Stomach (tissue), 4 donors: Measurements from ENCODE around the gene BRF1.

Experiments
- POLR2AphosphoS5 ChIP-seq, 3 donors: sonication (generic); formaldehyde crosslinking; IDR thresholded peaks; one replicate each; pipeline ENCODE4 v1.6.1; 2016; ENCODE audit warnings: antibody characterized with exemption in 3 of 3
- TF ChIP-seq, protein P1 (sequence below), 7 experiments: fragments of 450-650 bp in 4 of 7; fragments of 200-600 bp in 3 of 7; sonication (generic) in 3 of 7; IDR thresholded peaks; one replicate each; pipeline ENCODE4 v1.5.1; 2016 to 2019; ENCODE audit warnings: antibody characterized with exemption in 7 of 7, control low read depth in 2 of 7, mild to moderate bottlenecking in 1 of 7

DNA sequence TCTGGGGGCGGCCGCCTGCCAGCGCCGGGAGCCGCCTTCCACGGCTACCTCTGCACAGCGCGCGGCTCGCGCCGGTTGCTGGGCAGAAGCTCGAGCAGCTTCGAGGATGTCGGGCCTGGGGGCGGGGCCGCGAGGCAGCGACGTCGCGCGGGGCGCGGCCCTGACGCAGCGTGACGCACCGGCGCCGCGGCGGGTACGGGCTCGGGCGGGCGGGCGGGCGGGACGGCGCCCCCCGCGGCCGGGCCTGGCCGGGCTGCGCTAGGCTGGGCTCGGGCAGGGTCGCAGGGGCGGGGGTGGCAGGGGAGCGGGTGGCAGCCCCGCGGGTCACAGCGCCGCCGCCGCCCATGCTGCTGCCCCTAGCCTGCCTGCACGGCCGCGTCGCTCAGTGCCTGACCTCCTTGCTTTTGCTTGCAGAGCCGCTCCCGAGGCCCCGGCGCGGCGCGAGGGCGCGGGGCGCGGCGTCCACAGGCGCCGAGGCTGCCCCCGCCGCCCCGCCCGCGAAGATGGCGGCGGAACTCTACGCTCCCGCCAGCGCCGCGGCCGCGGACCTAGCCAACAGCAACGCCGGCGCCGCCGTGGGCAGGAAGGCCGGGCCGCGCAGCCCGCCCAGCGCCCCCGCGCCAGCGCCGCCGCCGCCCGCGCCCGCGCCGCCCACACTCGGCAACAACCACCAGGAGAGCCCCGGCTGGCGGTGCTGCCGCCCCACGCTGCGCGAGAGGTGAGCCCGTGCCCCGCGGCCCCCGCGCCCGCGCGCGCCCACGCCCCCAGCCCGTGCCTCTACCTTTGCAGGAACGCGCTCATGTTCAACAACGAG lies 52.2 kb downstream of the BRF1 start, which contains the start of gene BTBD6:
- TF ChIP-seq, protein P1, sequence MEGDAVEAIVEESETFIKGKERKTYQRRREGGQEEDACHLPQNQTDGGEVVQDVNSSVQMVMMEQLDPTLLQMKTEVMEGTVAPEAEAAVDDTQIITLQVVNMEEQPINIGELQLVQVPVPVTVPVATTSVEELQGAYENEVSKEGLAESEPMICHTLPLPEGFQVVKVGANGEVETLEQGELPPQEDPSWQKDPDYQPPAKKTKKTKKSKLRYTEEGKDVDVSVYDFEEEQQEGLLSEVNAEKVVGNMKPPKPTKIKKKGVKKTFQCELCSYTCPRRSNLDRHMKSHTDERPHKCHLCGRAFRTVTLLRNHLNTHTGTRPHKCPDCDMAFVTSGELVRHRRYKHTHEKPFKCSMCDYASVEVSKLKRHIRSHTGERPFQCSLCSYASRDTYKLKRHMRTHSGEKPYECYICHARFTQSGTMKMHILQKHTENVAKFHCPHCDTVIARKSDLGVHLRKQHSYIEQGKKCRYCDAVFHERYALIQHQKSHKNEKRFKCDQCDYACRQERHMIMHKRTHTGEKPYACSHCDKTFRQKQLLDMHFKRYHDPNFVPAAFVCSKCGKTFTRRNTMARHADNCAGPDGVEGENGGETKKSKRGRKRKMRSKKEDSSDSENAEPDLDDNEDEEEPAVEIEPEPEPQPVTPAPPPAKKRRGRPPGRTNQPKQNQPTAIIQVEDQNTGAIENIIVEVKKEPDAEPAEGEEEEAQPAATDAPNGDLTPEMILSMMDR (IDR thresholded peaks at IDR 0.05): no peak
- peak in 2 of 3 donors; percentile 40 to 66 for TF ChIP-seq POLR2AphosphoS5 (IDR thresholded peaks at IDR 0.05)
